Mesenchymal stem cell (in vitro differentiated cells and primary cell): ENCODE measurements around the gene BOC.

Source experiments
- DNase-seq: peaks from one replicate; pipeline ENCODE4 v3.0.0-alpha.2; 2013
- H2AFZ ChIP-seq: one replicate; pipeline ENCODE4 v1.6.1; 2013; ENCODE audit warnings: low read depth, mild to moderate bottlenecking, control low read depth, inconsistent platforms, low read length, moderate library complexity
- H2AK5ac ChIP-seq: 2 replicates; pipeline ENCODE4 v1.6.1; 2013; ENCODE audit warnings: low read length, moderate library complexity, mild to moderate bottlenecking, inconsistent platforms; ENCODE audit not compliant: severe bottlenecking
- H2BK120ac ChIP-seq: one replicate; pipeline ENCODE4 v1.6.1; 2013; ENCODE audit warnings: low read depth, mild to moderate bottlenecking, inconsistent platforms, low read length, moderate library complexity
- H2BK12ac ChIP-seq, 2 experiments: one replicate each; pipeline ENCODE4 v1.6.1; 2013; ENCODE audit warnings: inconsistent platforms in 2 of 2, low read length in 2 of 2, mild to moderate bottlenecking in 2 of 2, moderate library complexity in 2 of 2, control low read depth in 1 of 2
- H2BK15ac ChIP-seq: one replicate; pipeline ENCODE4 v1.6.1; 2013; ENCODE audit warnings: mild to moderate bottlenecking, low read depth, inconsistent platforms; ENCODE audit not compliant: poor library complexity, severe bottlenecking
- H2BK5ac ChIP-seq: 2 replicates; pipeline ENCODE4 v1.6.1; 2013; ENCODE audit warnings: low read depth, mild to moderate bottlenecking, low read length, control low read depth, inconsistent platforms; ENCODE audit not compliant: poor library complexity, severe bottlenecking
- H3K14ac ChIP-seq, 2 experiments: one replicate each; pipeline ENCODE4 v1.6.1; 2013; ENCODE audit warnings: inconsistent platforms in 2 of 2, low read length in 2 of 2, control low read depth in 1 of 2, mild to moderate bottlenecking in 1 of 2, moderate library complexity in 1 of 2
- H3K18ac ChIP-seq, 2 experiments: one replicate each; pipeline ENCODE4 v1.6.1; 2013; ENCODE audit warnings: inconsistent platforms in 2 of 2, low read length in 2 of 2, control low read depth in 1 of 2, low read depth in 1 of 2, mild to moderate bottlenecking in 1 of 2
- H3K23ac ChIP-seq, 2 experiments: one replicate each; pipeline ENCODE4 v1.6.1; 2013; ENCODE audit warnings: inconsistent platforms in 2 of 2, low read length in 2 of 2, mild to moderate bottlenecking in 2 of 2, moderate library complexity in 2 of 2, control low read depth in 1 of 2
- H3K27ac ChIP-seq: 2 replicates; pipeline ENCODE4 v1.5.1; 2013; ENCODE audit warnings: mild to moderate bottlenecking, moderate library complexity, low read length, control low read depth, inconsistent platforms; ENCODE audit not compliant: poor library complexity, severe bottlenecking
- H3K27me3 ChIP-seq, 2 experiments: 2 replicates each; pipeline versions ENCODE4 v1.6.1 to v1.7.0; 2013; ENCODE audit warnings: low read length in 2 of 2, mild to moderate bottlenecking in 2 of 2, moderate library complexity in 2 of 2, control low read depth in 1 of 2, inconsistent platforms in 1 of 2; ENCODE audit not compliant: control insufficient read depth in 1 of 2, insufficient read depth in 1 of 2
- H3K36me3 ChIP-seq, 2 experiments: 2 replicates each; pipeline versions ENCODE4 v1.6.1 to v1.7.0; 2013; ENCODE audit warnings: low read length in 2 of 2, control low read depth in 1 of 2, inconsistent platforms in 1 of 2, low read depth in 1 of 2, mild to moderate bottlenecking in 1 of 2; ENCODE audit not compliant: insufficient read depth in 2 of 2, control insufficient read depth in 1 of 2
- H3K4ac ChIP-seq, 2 experiments: one replicate each; pipeline ENCODE4 v1.6.1; 2013; ENCODE audit warnings: inconsistent platforms in 2 of 2, low read length in 2 of 2, mild to moderate bottlenecking in 2 of 2, moderate library complexity in 2 of 2, control low read depth in 1 of 2, low read depth in 1 of 2
- H3K4me1 ChIP-seq: 2 replicates; pipeline ENCODE4 v1.6.1; 2013; ENCODE audit warnings: low read depth, low read length, control low read depth; ENCODE audit not compliant: control insufficient read depth, insufficient read depth
- H3K4me2 ChIP-seq: 2 replicates; pipeline ENCODE4 v1.6.1; 2013; ENCODE audit warnings: low read length, mild to moderate bottlenecking, inconsistent platforms; ENCODE audit not compliant: poor library complexity, severe bottlenecking
- H3K4me3 ChIP-seq, 2 experiments: 2 replicates each; pipeline versions ENCODE4 v1.5.1 to v1.7.0; 2013; ENCODE audit warnings: low read length in 2 of 2, mild to moderate bottlenecking in 2 of 2, control low read depth in 1 of 2, low read depth in 1 of 2; ENCODE audit not compliant: insufficient read depth in 1 of 2
- H3K79me1 ChIP-seq: replicated peaks from 2 replicates; pipeline ENCODE4 v1.6.1; 2013; ENCODE audit warnings: mild to moderate bottlenecking, control low read depth, low read length, inconsistent platforms; ENCODE audit not compliant: poor library complexity, severe bottlenecking
- H3K9ac ChIP-seq: 2 replicates; pipeline ENCODE4 v1.7.0; 2013; ENCODE audit warnings: mild to moderate bottlenecking, low read length, moderate library complexity
- H3K9me3 ChIP-seq: 2 replicates; pipeline ENCODE4 v1.7.0; 2013; ENCODE audit warnings: mild to moderate bottlenecking, low read length; ENCODE audit not compliant: control insufficient read depth
- H4K8ac ChIP-seq: one replicate; pipeline ENCODE4 v1.6.1; 2013; ENCODE audit warnings: inconsistent platforms, mild to moderate bottlenecking, low read length, moderate library complexity
- H4K91ac ChIP-seq: one replicate; pipeline ENCODE4 v1.6.1; 2013; ENCODE audit warnings: mild to moderate bottlenecking, low read length, inconsistent platforms
- WGBS: methylation state at CpG from one replicate; pipeline ENCODE4 v1.1.7; 2013; ENCODE audit warnings: mixed read lengths; 5-methylcytosine and 5-hydroxymethylcytosine counted together

Gene BOC

GRCh38 chr3:113275258-113275556 is 63.9 kb downstream of the BOC start:
- Histone ChIP-seq H2AFZ (no peak overlapping the region), H3K4me1 (peaks cover 24% of the 10 kb centered on the region), H3K79me1 (no peaks in the 10 kb centered on the region), H3K4me2 (no peak overlapping the region), H4K91ac (no peak overlapping the region), H3K9me3 (no peaks in the 10 kb centered on the region), H3K4me3 (no peak overlapping the region), H2BK12ac (no peak overlapping the region), H2BK120ac (no peak overlapping the region), H3K27ac (peak overlapping the region; percentile 4), H3K4ac (no peak overlapping the region), H2BK15ac (no peak overlapping the region), H4K8ac (no peak overlapping the region), H3K18ac (no peak overlapping the region), H2AK5ac (peak overlapping the region; percentile 19), H2BK5ac (no peak overlapping the region), H3K14ac (no peak overlapping the region), H3K36me3 (peaks cover 60 to 85% of the 10 kb centered on the region in 2 experiments), H3K23ac (no peak overlapping the region), H3K27me3 (no peaks in the 10 kb centered on the region), H3K9ac (peak overlapping the region; percentile 90)
- WGBS: 97% methylated on average over 6 of the region's 6 CpGs
- no peak for DNase-seq

- peak overlapping the region; percentile 45 for H2BK5ac ChIP-seq
- peak overlapping the region; percentile 96 for H3K27ac ChIP-seq
- 98% methylated on average over 2 of the region's 2 CpGs for WGBS
- H2AFZ ChIP-seq: no peak overlapping the region
- no peaks in the 10 kb centered on the region for H3K79me1 ChIP-seq
- no peak overlapping the region for H2BK15ac ChIP-seq
- H3K36me3 ChIP-seq: peaks cover 59 to 85% of the 10 kb centered on the region in 2 experiments
- no peak overlapping the region for H2BK120ac ChIP-seq
- H3K4ac ChIP-seq: no peak overlapping the region
- H3K27me3 ChIP-seq: no peaks in the 10 kb centered on the region
- no peaks in the 10 kb centered on the region for H3K9me3 ChIP-seq
- H2BK12ac ChIP-seq: no peak overlapping the region
- peak overlapping the region in 1 of 2 experiments; percentile 73 for H3K4me3 ChIP-seq
- no peak for DNase-seq
- H3K23ac ChIP-seq: no peak overlapping the region
- no peak overlapping the region for H3K18ac ChIP-seq
- H3K4me2 ChIP-seq: no peak overlapping the region
- H4K91ac ChIP-seq: no peak overlapping the region
- peak overlapping the region; percentile 3 for H2AK5ac ChIP-seq
- no peak overlapping the region for H4K8ac ChIP-seq
- H3K14ac ChIP-seq: no peak overlapping the region
- H3K9ac ChIP-seq: peak overlapping the region; percentile 90
- H3K4me1 ChIP-seq: peaks cover 24% of the 10 kb centered on the region
Measured at GRCh38 chr3:113275583-113275928, 64.2 kb downstream of the BOC start.

- Histone ChIP-seq H3K4me1 (peaks cover 24% of the 10 kb centered on the region), H2BK120ac (no peak overlapping the region), H3K4me3 (peak overlapping the region in 1 of 2 experiments; percentile 73), H3K14ac (no peak overlapping the region), H2AFZ (no peak overlapping the region), H3K23ac (no peak overlapping the region), H3K9me3 (no peaks in the 10 kb centered on the region), H3K36me3 (peaks cover 59 to 85% of the 10 kb centered on the region in 2 experiments), H3K4me2 (peak overlapping the region; percentile 22), H4K8ac (no peak overlapping the region), H2BK15ac (no peak overlapping the region), H2AK5ac (peak overlapping the region; percentile 47), H2BK12ac (no peak overlapping the region), H3K27ac (peak overlapping the region; percentile 96), H2BK5ac (peak overlapping the region; percentile 59), H3K9ac (peak overlapping the region; percentile 90), H4K91ac (no peak overlapping the region), H3K79me1 (no peaks in the 10 kb centered on the region), H3K18ac (no peak overlapping the region), H3K4ac (no peak overlapping the region), H3K27me3 (no peaks in the 10 kb centered on the region)
- DNase-seq: no peak
- WGBS: 86% methylated on average over 16 of the region's 16 CpGs
Measured at GRCh38 chr3:113275929-113276750, 64.8 kb downstream of the BOC start.

DNA sequence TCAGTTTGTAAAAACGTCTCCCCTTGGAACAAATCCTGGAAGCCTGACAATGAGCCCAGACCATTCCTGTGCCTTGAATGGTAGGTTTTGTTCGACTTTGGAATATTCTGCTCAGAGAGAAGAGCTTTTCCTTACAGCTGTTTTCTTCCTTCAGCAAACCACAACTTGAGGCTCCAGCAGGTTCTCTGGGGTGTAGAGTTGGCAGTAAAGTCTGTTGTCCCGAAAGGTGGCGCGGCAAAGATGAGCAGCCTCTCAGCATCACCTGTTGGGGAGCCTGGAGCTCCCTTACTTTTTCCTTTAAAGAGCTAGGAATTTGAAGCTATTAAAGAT is 65.4 kb downstream of the BOC start:
- Histone ChIP-seq H2BK12ac (no peak overlapping the region), H3K4me2 (peak overlapping the region; percentile 22), H2BK15ac (no peak overlapping the region), H4K8ac (no peak overlapping the region), H3K9me3 (no peaks in the 10 kb centered on the region), H3K27me3 (no peaks in the 10 kb centered on the region), H3K4ac (no peak overlapping the region), H3K14ac (no peak overlapping the region), H3K27ac (peak overlapping the region; percentile 96), H3K23ac (no peak overlapping the region), H3K9ac (peak overlapping the region; percentile 90), H3K36me3 (peaks cover 58 to 85% of the 10 kb centered on the region in 2 experiments), H3K18ac (no peak overlapping the region), H2BK5ac (peak overlapping the region; percentile 59), H2AFZ (no peak overlapping the region), H3K4me1 (peaks cover 22% of the 10 kb centered on the region), H3K4me3 (peak overlapping the region in 1 of 2 experiments; percentile 73), H2BK120ac (no peak overlapping the region), H3K79me1 (no peaks in the 10 kb centered on the region), H2AK5ac (peak overlapping the region; percentile 47), H4K91ac (no peak overlapping the region)
- no peak for DNase-seq
- 86% methylated on average over 1 of the region's 5 CpGs for WGBS
